ENCODE data around the gene HDAC5.
"Not testable (repeated sequence)": the region's sequence is repeated elsewhere in the genome, so short reads cannot be mapped to it uniquely, and the experiment has no call there.

DNA sequence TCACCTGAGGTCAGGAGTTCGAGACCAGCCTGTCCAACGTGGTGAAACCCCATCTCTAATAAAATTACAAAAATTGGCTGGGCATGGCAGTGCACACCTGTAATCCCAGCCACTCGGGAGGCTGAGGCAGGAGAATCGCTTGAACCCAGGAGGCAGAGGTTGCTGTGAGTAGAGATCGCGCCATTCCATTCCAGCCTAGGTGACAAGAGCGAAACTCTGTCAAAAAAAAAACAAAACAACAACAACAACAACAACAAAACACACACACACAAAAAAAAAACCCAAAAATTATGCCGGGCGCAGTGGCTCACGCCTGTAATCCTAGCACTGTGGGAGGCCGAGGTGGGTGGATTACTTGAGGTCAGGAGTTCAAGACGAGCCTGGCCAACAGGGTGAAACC, 7.9 kb upstream of the HDAC5 start:
- TF ChIP-seq, protein P1, sequence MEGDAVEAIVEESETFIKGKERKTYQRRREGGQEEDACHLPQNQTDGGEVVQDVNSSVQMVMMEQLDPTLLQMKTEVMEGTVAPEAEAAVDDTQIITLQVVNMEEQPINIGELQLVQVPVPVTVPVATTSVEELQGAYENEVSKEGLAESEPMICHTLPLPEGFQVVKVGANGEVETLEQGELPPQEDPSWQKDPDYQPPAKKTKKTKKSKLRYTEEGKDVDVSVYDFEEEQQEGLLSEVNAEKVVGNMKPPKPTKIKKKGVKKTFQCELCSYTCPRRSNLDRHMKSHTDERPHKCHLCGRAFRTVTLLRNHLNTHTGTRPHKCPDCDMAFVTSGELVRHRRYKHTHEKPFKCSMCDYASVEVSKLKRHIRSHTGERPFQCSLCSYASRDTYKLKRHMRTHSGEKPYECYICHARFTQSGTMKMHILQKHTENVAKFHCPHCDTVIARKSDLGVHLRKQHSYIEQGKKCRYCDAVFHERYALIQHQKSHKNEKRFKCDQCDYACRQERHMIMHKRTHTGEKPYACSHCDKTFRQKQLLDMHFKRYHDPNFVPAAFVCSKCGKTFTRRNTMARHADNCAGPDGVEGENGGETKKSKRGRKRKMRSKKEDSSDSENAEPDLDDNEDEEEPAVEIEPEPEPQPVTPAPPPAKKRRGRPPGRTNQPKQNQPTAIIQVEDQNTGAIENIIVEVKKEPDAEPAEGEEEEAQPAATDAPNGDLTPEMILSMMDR (IDR thresholded peaks at IDR 0.05) = not testable (repeated sequence)
- TF ChIP-seq, protein P2, sequence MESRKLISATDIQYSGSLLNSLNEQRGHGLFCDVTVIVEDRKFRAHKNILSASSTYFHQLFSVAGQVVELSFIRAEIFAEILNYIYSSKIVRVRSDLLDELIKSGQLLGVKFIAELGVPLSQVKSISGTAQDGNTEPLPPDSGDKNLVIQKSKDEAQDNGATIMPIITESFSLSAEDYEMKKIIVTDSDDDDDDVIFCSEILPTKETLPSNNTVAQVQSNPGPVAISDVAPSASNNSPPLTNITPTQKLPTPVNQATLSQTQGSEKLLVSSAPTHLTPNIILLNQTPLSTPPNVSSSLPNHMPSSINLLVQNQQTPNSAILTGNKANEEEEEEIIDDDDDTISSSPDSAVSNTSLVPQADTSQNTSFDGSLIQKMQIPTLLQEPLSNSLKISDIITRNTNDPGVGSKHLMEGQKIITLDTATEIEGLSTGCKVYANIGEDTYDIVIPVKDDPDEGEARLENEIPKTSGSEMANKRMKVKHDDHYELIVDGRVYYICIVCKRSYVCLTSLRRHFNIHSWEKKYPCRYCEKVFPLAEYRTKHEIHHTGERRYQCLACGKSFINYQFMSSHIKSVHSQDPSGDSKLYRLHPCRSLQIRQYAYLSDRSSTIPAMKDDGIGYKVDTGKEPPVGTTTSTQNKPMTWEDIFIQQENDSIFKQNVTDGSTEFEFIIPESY (IDR thresholded peaks at IDR 0.05; ENCODE audit: borderline replicate concordance, low read depth) = not testable (repeated sequence)
